Heart right ventricle (tissue), 16 donors: ENCODE measurements around the gene DCP2. TPM values are rescaled to one million over a fixed set of nuclear protein-coding genes. Genes with fewer than 3 reads are reported as not detected.
A peak's percentile ranks its signal among the peaks of the same experiment; 100 is the strongest.

Experiments
- ATAC-seq, 8 donors: fragments of 200-7000 bp; cut with Tn5 transposase; one replicate each; pipeline ENCODE4 v1.9.1; 2020; ENCODE audit warnings: mild to moderate bottlenecking in 8 of 8, moderate library complexity in 8 of 8, moderate number of reproducible peaks in 1 of 8
- DNase-seq, 2 donors: peaks; one replicate each; pipeline ENCODE4 v3.0.0-alpha.2; 2020
- H3K27ac ChIP-seq, 10 donors: fragments of 200-600 bp; sonication (generic) in 2 of 10; one replicate each; pipeline versions ENCODE4 v1.5.0 to v1.8.0; 2020 to 2022; ENCODE audit warnings: mild to moderate bottlenecking in 3 of 10
- H3K27me3 ChIP-seq, 7 donors: fragments of 200-600 bp; one replicate each; pipeline ENCODE4 v1.8.0; 2021 to 2022; ENCODE audit warnings: mild to moderate bottlenecking in 2 of 7
- H3K36me3 ChIP-seq, 9 donors: fragments of 200-600 bp; sonication (generic) in 1 of 9; one replicate each; pipeline versions ENCODE4 v1.5.0 to v1.8.0; 2020 to 2022; ENCODE audit warnings: mild to moderate bottlenecking in 2 of 9
- H3K4me1 ChIP-seq, 9 donors: fragments of 200-600 bp; sonication (generic) in 1 of 9; one replicate each; pipeline versions ENCODE4 v1.5.0 to v1.8.0; 2020 to 2022; ENCODE audit warnings: mild to moderate bottlenecking in 4 of 9
- H3K4me3 ChIP-seq, 10 donors: fragments of 200-600 bp; sonication (generic) in 2 of 10; one replicate each; pipeline versions ENCODE4 v1.5.0 to v1.8.0; 2020 to 2022; ENCODE audit warnings: mild to moderate bottlenecking in 7 of 10, moderate library complexity in 2 of 10
- H3K9me3 ChIP-seq, 11 donors: fragments of 200-600 bp in 10 of 11; sonication (generic) in 2 of 11; one replicate each; pipeline versions ENCODE4 v1.5.0 to v1.8.0; 2013 to 2022; ENCODE audit warnings: mild to moderate bottlenecking in 2 of 11, control low read depth in 1 of 11, moderate library complexity in 1 of 11
- CTCF ChIP-seq, 9 donors: fragments of 200-600 bp; sonication (generic) in 2 of 9; IDR thresholded peaks; one replicate each; pipeline versions ENCODE4 v1.5.0 to v1.8.0; 2021 to 2022; ENCODE audit warnings: antibody characterized with exemption in 9 of 9, mild to moderate bottlenecking in 5 of 9, moderate library complexity in 1 of 9
- WGBS, 2 donors: extraction: QIAGEN DNeasy Blood & Tissue Kit; methylation state at CpG; one replicate each; pipeline ENCODE4 v1.1.7; 2013; ENCODE audit warnings: inconsistent platforms in 1 of 2; 5-methylcytosine and 5-hydroxymethylcytosine counted together
- intact Hi-C, 10 donors: fragments of 100-400 bp; cut with DNase I; formaldehyde crosslinking; loops; one replicate each; pipeline versions ENCODE4 v1.11.1 to v1.14.2; 2022
- polyA plus RNA-seq, 2 donors: library from polyadenylated mRNA; stranded (reverse); fragments of 200-250 nt; gene quantifications; one replicate each; pipeline ENCODE4 v1.2.3, GENCODE V29; 2013
- total RNA-seq, 10 donors: library from RNA; stranded (reverse); fragmentation: NEBNext Ultra II Directional in 3 of 10; extraction: Animal tissue kit (Norgen Biotek cat#: 25700) in 3 of 10; gene quantifications; one replicate each; pipeline versions ENCODE4 v1.2.1 to v1.2.4, GENCODE V29; 2021 to 2023
- donor health status: Arrhythmogenic right ventricular cardiomyopathy.
- donor health status: ischemic (EF 13 %, LVEDD 7.1; RV severe dilation, severe dysfunction).
- donor health status: healthy with polysubstance abuse.
- donor health status: DM: no; HTN: yes; CAD: no.
- donor health status: DM: no; HTN: no; CAD: no.
- donor health status: ischemic (EF 25% LVEDD 6.9; RV normal size, moderate dysfunction).
- donor health status: ischemic (EF 25% LVEDD 5.7; RV mildly dilated, moderate dysfunction).
- donor health status: healthy.
- donor health status: DM: yes; HTN: yes; CAD: no.
- donor health status: Ischemic cardiomyopathy.
- donor health status: ischemic (EF 35%, LVEDD 5.7; RV mildly dilated, moderate dysfunction).
- donor health status: nonischemic (EF 11% LVEDD 7.7; RV severe dilation, severe dysfunction).
- donor health status: DM: yes; HTN: yes; CAD: no.
- donor health status: PGD.
- donor health status: ischemic (EF 29% LVEDD 5.4; RV normal size, mild dysfunction).
- donor health status: nonischemic (EF 23%, LVEDD 6.1; RV moderate dilation, normal function).

DCP2 gene
- total and polyA plus RNA-seq, 12 donors: 3.1 to 24.5 (median 16.1) TPM

GRCh38 chr5:113039229-113039933 lies 62.8 kb downstream of the DCP2 start:
- H3K27me3 ChIP-seq: no peaks in the 10 kb centered on the region
- DNase-seq (no peak), ATAC-seq (no peak)
- no peaks in the 10 kb centered on the region for H3K9me3 ChIP-seq
- no peak overlapping the region for H3K4me3 ChIP-seq
- H3K4me1 ChIP-seq: peaks cover 4 to 26% (median 15%) of the 10 kb centered on the region in 9 donors
- WGBS, 2 donors: 85 to 86% methylated on average over 14 of the region's 14 CpGs
- H3K36me3 ChIP-seq: peaks cover 0 to 86% (median 16%) of the 10 kb centered on the region in 9 donors
- TF ChIP-seq CTCF (IDR thresholded peaks at IDR 0.05): no peak
- H3K27ac ChIP-seq: no peak overlapping the region
- intact Hi-C loops: no loop called here

GRCh38 chr5:113039934-113040285 lies 63.3 kb downstream of the DCP2 start:
- Histone ChIP-seq H3K4me3 (no peak overlapping the region), H3K4me1 (peaks cover 4 to 29% (median 15%) of the 10 kb centered on the region in 9 donors), H3K27me3 (no peaks in the 10 kb centered on the region), H3K27ac (no peak overlapping the region), H3K36me3 (peaks cover 0 to 91% (median 16%) of the 10 kb centered on the region in 9 donors), H3K9me3 (no peaks in the 10 kb centered on the region)
- DNase-seq: no peak
- 93 to 94% methylated on average over 4 of the region's 4 CpGs for WGBS, 2 donors
- TF ChIP-seq CTCF (IDR thresholded peaks at IDR 0.05): no peak
- intact Hi-C loops: loop anchor here in 5 of 10 donors (5.0 to 10.0 kb wide), 3 partner anchors 255 to 295 kb away; no protein-coding TSS in a partner anchor
- ATAC-seq: no peak

GRCh38 chr5:113040672-113041260 lies 64.2 kb downstream of the DCP2 start:
- H3K27me3 ChIP-seq: no peaks in the 10 kb centered on the region
- 93 to 94% methylated on average over 6 of the region's 6 CpGs for WGBS, 2 donors
- no peak overlapping the region for H3K4me3 ChIP-seq
- peaks cover 0 to 92% (median 16%) of the 10 kb centered on the region in 9 donors for H3K36me3 ChIP-seq
- ATAC-seq: no peak
- H3K4me1 ChIP-seq: peaks cover 4 to 24% (median 15%) of the 10 kb centered on the region in 9 donors
- TF ChIP-seq CTCF (IDR thresholded peaks at IDR 0.05): no peak
- H3K9me3 ChIP-seq: no peaks in the 10 kb centered on the region
- no peak overlapping the region for H3K27ac ChIP-seq
- no peak for DNase-seq
- intact Hi-C loops: loop anchor here in 5 of 10 donors (5.0 to 10.0 kb wide), 3 partner anchors 254 to 294 kb away; no protein-coding TSS in a partner anchor

- TF ChIP-seq CTCF (IDR thresholded peaks at IDR 0.05): no peak
- no peak overlapping the region for H3K4me3 ChIP-seq
- H3K27ac ChIP-seq: peak overlapping the region in 7 of 10 donors; percentile 10 to 68 (median 50)
- H3K27me3 ChIP-seq: no peaks in the 10 kb centered on the region
- DNase-seq: no peak
- peaks cover 4 to 24% (median 17%) of the 10 kb centered on the region in 9 donors for H3K4me1 ChIP-seq
- intact Hi-C loops: loop anchor here in 5 of 10 donors (5.0 to 10.0 kb wide), 3 partner anchors 252 to 292 kb away; no protein-coding TSS in a partner anchor
- no peak for ATAC-seq
- H3K36me3 ChIP-seq: peaks cover 0 to 91% (median 18%) of the 10 kb centered on the region in 9 donors
- WGBS, 2 donors: 53 to 56% methylated on average over 4 of the region's 4 CpGs
- no peaks in the 10 kb centered on the region for H3K9me3 ChIP-seq
Measured at GRCh38 chr5:113042491-113043243, 66.1 kb downstream of the DCP2 start.
